Endodermal cell (in vitro differentiated cells): Measurements from ENCODE around the gene IQGAP1. TPM values are rescaled to one million over a fixed set of nuclear protein-coding genes. Genes with fewer than 3 reads are reported as not detected.

Experiments
- DNase-seq: peaks from one replicate; pipeline ENCODE4 v3.0.0-alpha.2; 2017
- H3K27ac ChIP-seq: 2 replicates; pipeline ENCODE4 v1.5.1; 2013; ENCODE audit warnings: mild to moderate bottlenecking, low read depth, low read length, moderate library complexity
- H3K27me3 ChIP-seq: 2 replicates; pipeline ENCODE4 v1.6.1; 2013; ENCODE audit warnings: mild to moderate bottlenecking, low read length, moderate library complexity; ENCODE audit not compliant: insufficient read depth, control insufficient read depth, poor library complexity, severe bottlenecking
- H3K36me3 ChIP-seq: 2 replicates; pipeline ENCODE4 v1.7.0; 2013; ENCODE audit warnings: mild to moderate bottlenecking, low read length, moderate library complexity; ENCODE audit not compliant: control insufficient read depth, insufficient read depth
- H3K4me1 ChIP-seq: one replicate; pipeline ENCODE4 v1.7.0; 2013; ENCODE audit warnings: low read length; ENCODE audit not compliant: control insufficient read depth, insufficient read depth
- H3K4me3 ChIP-seq: 2 replicates; pipeline ENCODE4 v1.5.1; 2013; ENCODE audit warnings: mild to moderate bottlenecking, low read length, moderate library complexity
- H3K9ac ChIP-seq: 2 replicates; pipeline ENCODE4 v1.6.1; 2013; ENCODE audit warnings: mild to moderate bottlenecking, low read length, moderate library complexity; ENCODE audit not compliant: poor library complexity, severe bottlenecking; ENCODE audit errors: extremely low read depth
- H3K9me3 ChIP-seq: 2 replicates; pipeline ENCODE4 v1.6.1; 2013; ENCODE audit warnings: mild to moderate bottlenecking, low read length, moderate library complexity; ENCODE audit not compliant: control insufficient read depth
- H3K27ac Mint-ChIP-seq: 2 replicates; pipeline ENCODE4 v1.8.0; 2020; ENCODE audit warnings: mixed read lengths
- H3K27me3 Mint-ChIP-seq: 2 replicates; pipeline ENCODE4 v1.8.0; 2021; ENCODE audit warnings: mild to moderate bottlenecking, mixed read lengths; ENCODE audit not compliant: insufficient read depth
- H3K36me3 Mint-ChIP-seq: 2 replicates; pipeline ENCODE4 v1.8.0; 2020; ENCODE audit warnings: low read depth, mixed read lengths
- H3K4me1 Mint-ChIP-seq: 2 replicates; pipeline ENCODE4 v1.8.0; 2020; ENCODE audit warnings: mixed read lengths
- H3K4me3 Mint-ChIP-seq: 2 replicates; pipeline ENCODE4 v1.8.0; 2020; ENCODE audit warnings: mild to moderate bottlenecking, moderate library complexity, mixed read lengths
- H3K9me3 Mint-ChIP-seq: 2 replicates; pipeline ENCODE4 v1.8.0; 2020; ENCODE audit warnings: mild to moderate bottlenecking, mixed read lengths
- CTCF ChIP-seq: fragments of 200-600 bp; sonication (generic); conservative IDR thresholded peaks from 2 replicates; pipeline ENCODE4 v1.5.0; 2021; ENCODE audit warnings: antibody characterized with exemption, mild to moderate bottlenecking
- WGBS, 2 experiments: methylation state at CpG; one replicate each; pipeline versions ENCODE4 v1.1.5 to v1.1.7; 2013; ENCODE audit warnings: missing lambda C conversion rate in 2 of 2, mixed read lengths in 1 of 2; ENCODE audit not compliant: insufficient coverage in 1 of 2, insufficient read length in 1 of 2; 5-methylcytosine and 5-hydroxymethylcytosine counted together
- total RNA-seq, 2 donors: library from RNA; stranded (reverse); fragmentation: NEBNext Ultra II Directional in 1 of 2; extraction: Animal tissue kit (Norgen Biotek cat#: 25700) in 1 of 2; gene quantifications; 2 replicates in 1 of 2; 3 replicates in 1 of 2; pipeline ENCODE4 v1.2.1, GENCODE V29; 2021

The IQGAP1 gene
- total RNA-seq, 2 donors from 2014 or later, result 94.4 to 124 TPM

- Histone ChIP-seq H3K4me3 (no peak overlapping the region), H3K27me3 (no peaks in the 10 kb centered on the region), H3K9ac (no peak overlapping the region), H3K4me1 (no peaks in the 10 kb centered on the region), H3K9me3 (no peaks in the 10 kb centered on the region), H3K36me3 (no peaks in the 10 kb centered on the region), H3K27ac (no peak overlapping the region)
- no peak for TF ChIP-seq CTCF
- Mint-ChIP-seq H3K36me3 (peaks cover 2% of the 10 kb centered on the region), H3K4me3 (no peak overlapping the region), H3K9me3 (no peaks in the 10 kb centered on the region), H3K4me1 (peaks cover 7% of the 10 kb centered on the region), H3K27ac (no peak overlapping the region), H3K27me3 (no peaks in the 10 kb centered on the region)
- WGBS, 2 experiments, result 92 to 96% methylated on average over 5 of the region's 6 CpGs
- DNase-seq, result no peak
Measured at GRCh38 chr15:90550919-90551318, 162.9 kb downstream of the IQGAP1 start.

Other genes with a start within 250 kb of the IQGAP1 start
- gene SEMA4B, start 186.9 kb upstream of the IQGAP1 start, total RNA-seq, result 10 to 100 TPM; 25.1 to 33.1 TPM
- gene CIB1, start 154.3 kb upstream of the IQGAP1 start, total RNA-seq, result 10 to 100 TPM; 31.3 to 34.0 TPM
- gene GDPGP1, start 154.0 kb upstream of the IQGAP1 start, total RNA-seq, result 1 to 10 TPM; 4.8 to 5.4 TPM
- under 1 TPM; 0.15 to 0.46 TPM for gene TTLL13, start 138.7 kb upstream of the IQGAP1 start, total RNA-seq
- gene NGRN, start 122.6 kb upstream of the IQGAP1 start, total RNA-seq, result 100 to 1,000 TPM in 1 of 2 donors, 10 to 100 TPM in 1; 89.3 to 103 TPM
- 1 to 10 TPM; 2.5 to 3.6 TPM for gene ZNF774, start 36.0 kb upstream of the IQGAP1 start, total RNA-seq
- 10 to 100 TPM; 17.3 to 21.9 TPM for gene CRTC3, start 141.7 kb downstream of the IQGAP1 start, total RNA-seq